H9 (cell line): Measurements from ENCODE around the gene SPINK1. TPM values are rescaled to one million over a fixed set of nuclear protein-coding genes. Genes with fewer than 3 reads are reported as not detected.
A peak's percentile ranks its signal among the peaks of the same experiment; 100 is the strongest.

Experiments used
- DNase-seq: peaks from one replicate; pipeline ENCODE4 v3.0.0-alpha.2; 2017
- H2AFZ ChIP-seq: one replicate; pipeline ENCODE4 v1.6.1; 2013; ENCODE audit warnings: mild to moderate bottlenecking, low read length, control low read depth, moderate library complexity
- H2AK5ac ChIP-seq: 2 replicates; pipeline ENCODE4 v1.6.1; 2013; ENCODE audit warnings: low read length, control low read depth, mixed read lengths; ENCODE audit not compliant: insufficient read length
- H2BK120ac ChIP-seq: one replicate; pipeline ENCODE4 v1.6.1; 2013; ENCODE audit warnings: low read depth, mild to moderate bottlenecking, low read length, control low read depth, inconsistent platforms; ENCODE audit not compliant: poor library complexity, severe bottlenecking
- H2BK12ac ChIP-seq: 2 replicates; pipeline ENCODE4 v1.6.1; 2013; ENCODE audit warnings: low read length, control low read depth, mixed read lengths, low read depth; ENCODE audit not compliant: insufficient read length
- H2BK15ac ChIP-seq: 2 replicates; pipeline ENCODE4 v1.6.1; 2013; ENCODE audit warnings: low read depth, low read length, control low read depth
- H2BK20ac ChIP-seq: one replicate; pipeline ENCODE4 v1.6.1; 2013; ENCODE audit warnings: low read depth, mild to moderate bottlenecking, low read length, control low read depth, inconsistent platforms; ENCODE audit not compliant: poor library complexity, severe bottlenecking
- H2BK5ac ChIP-seq: 2 replicates; pipeline ENCODE4 v1.6.1; 2013; ENCODE audit warnings: low read length, control low read depth, mixed read lengths; ENCODE audit not compliant: insufficient read length
- H3K14ac ChIP-seq: 2 replicates; pipeline ENCODE4 v1.6.1; 2013; ENCODE audit warnings: low read length, control low read depth; ENCODE audit not compliant: insufficient read depth
- H3K18ac ChIP-seq: 2 replicates; pipeline ENCODE4 v1.6.1; 2013; ENCODE audit warnings: low read depth, mild to moderate bottlenecking, mixed read lengths, low read length, control low read depth; ENCODE audit not compliant: insufficient read length
- H3K23ac ChIP-seq: 2 replicates; pipeline ENCODE4 v1.6.1; 2013; ENCODE audit warnings: low read length, control low read depth, mixed read lengths, low read depth; ENCODE audit not compliant: insufficient read length
- H3K23me2 ChIP-seq: 2 replicates; pipeline ENCODE4 v1.6.1; 2013; ENCODE audit warnings: low read depth, mild to moderate bottlenecking, mixed read lengths, low read length, control low read depth; ENCODE audit not compliant: insufficient read length, poor library complexity, severe bottlenecking
- H3K27ac ChIP-seq: 2 replicates; pipeline ENCODE4 v1.5.1; 2013; ENCODE audit warnings: low read length, control low read depth, mixed read lengths, low read depth; ENCODE audit not compliant: insufficient read length
- H3K27me3 ChIP-seq: 2 replicates; pipeline ENCODE4 v1.6.1; 2013; ENCODE audit warnings: low read length, control low read depth, inconsistent platforms; ENCODE audit not compliant: insufficient read depth
- H3K4ac ChIP-seq: 2 replicates; pipeline ENCODE4 v1.6.1; 2013; ENCODE audit warnings: low read depth, mild to moderate bottlenecking, control low read depth, inconsistent platforms, low read length, moderate library complexity
- H3K4me1 ChIP-seq: 2 replicates; pipeline ENCODE4 v1.6.1; 2013; ENCODE audit warnings: low read length, control low read depth, inconsistent platforms; ENCODE audit not compliant: insufficient read depth
- H3K4me2 ChIP-seq: 2 replicates; pipeline ENCODE4 v1.6.1; 2013; ENCODE audit warnings: low read length, control low read depth, mixed read lengths; ENCODE audit not compliant: insufficient read length, insufficient read depth
- H3K56ac ChIP-seq: 2 replicates; pipeline ENCODE4 v1.6.1; 2013; ENCODE audit warnings: low read depth, mild to moderate bottlenecking, mixed read lengths, low read length, control low read depth; ENCODE audit not compliant: insufficient read length
- H3K79me1 ChIP-seq: 2 replicates; pipeline ENCODE4 v1.6.1; 2013; ENCODE audit warnings: low read depth, mild to moderate bottlenecking, moderate library complexity, low read length, control low read depth, inconsistent platforms; ENCODE audit not compliant: insufficient read depth, poor library complexity, severe bottlenecking
- H3K79me2 ChIP-seq: 2 replicates; pipeline ENCODE4 v1.6.1; 2013; ENCODE audit warnings: low read length, control low read depth, inconsistent platforms; ENCODE audit not compliant: insufficient read depth
- H3K9ac ChIP-seq: 2 replicates; pipeline ENCODE4 v1.6.1; 2013; ENCODE audit warnings: low read length, control low read depth, mixed read lengths; ENCODE audit not compliant: insufficient read length; ENCODE audit errors: extremely low read depth
- H3K9me3 ChIP-seq: one replicate; pipeline ENCODE4 v1.6.1; 2013; ENCODE audit warnings: low read depth, low read length, inconsistent platforms; ENCODE audit not compliant: control insufficient read depth
- H3T11ph ChIP-seq: one replicate; pipeline ENCODE4 v1.6.1; 2013; ENCODE audit warnings: mild to moderate bottlenecking, low read length, control low read depth, inconsistent platforms
- H4K20me1 ChIP-seq: one replicate; pipeline ENCODE4 v1.6.1; 2013; ENCODE audit not compliant: control insufficient read depth, insufficient read length, insufficient read depth
- H4K5ac ChIP-seq: 2 replicates; pipeline ENCODE4 v1.6.1; 2013; ENCODE audit warnings: low read depth, mild to moderate bottlenecking, mixed read lengths, low read length, control low read depth; ENCODE audit not compliant: insufficient read length
- H4K8ac ChIP-seq: replicated peaks from 2 replicates; pipeline ENCODE4 v1.6.1; 2013; ENCODE audit warnings: low read length, control low read depth, mixed read lengths, low read depth; ENCODE audit not compliant: insufficient read length
- H4K91ac ChIP-seq: 2 replicates; pipeline ENCODE4 v1.6.1; 2013; ENCODE audit warnings: low read depth, mild to moderate bottlenecking, moderate library complexity, mixed read lengths, low read length, control low read depth; ENCODE audit not compliant: insufficient read length
- H3K27ac Mint-ChIP-seq, 3 experiments: 2 replicates in 2 of 3; 3 replicates in 1 of 3; pipeline ENCODE4 v1.8.0; 2020 to 2021; ENCODE audit warnings: mixed read lengths in 3 of 3, mild to moderate bottlenecking in 1 of 3, moderate library complexity in 1 of 3
- H3K27me3 Mint-ChIP-seq: 2 replicates; pipeline ENCODE4 v1.8.0; 2021; ENCODE audit warnings: low read depth, mild to moderate bottlenecking, moderate library complexity, mixed read lengths
- H3K36me3 Mint-ChIP-seq, 3 experiments: 2 replicates in 2 of 3; 3 replicates in 1 of 3; pipeline ENCODE4 v1.8.0; 2020 to 2021; ENCODE audit warnings: low read depth in 3 of 3, mixed read lengths in 3 of 3; ENCODE audit not compliant: insufficient read depth in 1 of 3
- H3K4me1 Mint-ChIP-seq, 2 experiments: 2 replicates each; pipeline ENCODE4 v1.8.0; 2020; ENCODE audit warnings: mixed read lengths in 2 of 2
- H3K4me3 Mint-ChIP-seq, 2 experiments: 2 replicates in 1 of 2; 3 replicates in 1 of 2; pipeline ENCODE4 v1.8.0; 2020 to 2021; ENCODE audit warnings: mild to moderate bottlenecking in 2 of 2, mixed read lengths in 2 of 2, moderate library complexity in 1 of 2
- H3K9me3 Mint-ChIP-seq, 2 experiments: 2 replicates in 1 of 2; 3 replicates in 1 of 2; pipeline ENCODE4 v1.8.0; 2020; ENCODE audit warnings: mild to moderate bottlenecking in 2 of 2, mixed read lengths in 2 of 2, moderate library complexity in 1 of 2
- CTCF ChIP-seq: fragments of 200-600 bp; sonication (generic); conservative IDR thresholded peaks from 3 replicates; pipeline ENCODE4 v1.8.0; 2021; ENCODE audit warnings: antibody characterized with exemption, mild to moderate bottlenecking
- WGBS: extraction: QIAGEN DNeasy Blood & Tissue Kit; methylation state at CpG from one replicate; pipeline ENCODE4 v1.1.7; 2013; ENCODE audit warnings: missing lambda C conversion rate, low lambda C conversion rate, mixed read lengths; ENCODE audit not compliant: insufficient read length; ENCODE audit errors: extremely low coverage; 5-methylcytosine and 5-hydroxymethylcytosine counted together
- total RNA-seq: library from RNA; stranded (reverse); gene quantifications from 2 replicates; pipeline ENCODE4 v1.2.1, GENCODE V29; 2021

Gene SPINK1
- total RNA-seq, 1 experiment from 2014 or later, result 3.1 TPM

GRCh38 chr5:147854894-147855773, 23.7 kb upstream of the SPINK1 start:
- no peak overlapping the region for H3K27ac ChIP-seq
- H3K79me1 ChIP-seq, result no peaks in the 10 kb centered on the region
- Mint-ChIP-seq H3K27me3 (peaks cover 4% of the 10 kb centered on the region), H3K4me1 (peaks cover 20 to 34% of the 10 kb centered on the region in 2 experiments), H3K27ac (peak overlapping the region in 1 of 3 experiments; percentile 49; a peak in 1 of 7 replicates), H3K4me3 (no peak overlapping the region), H3K36me3 (no peaks in the 10 kb centered on the region; a peak in 1 of 7 replicates), H3K9me3 (no peaks in the 10 kb centered on the region)
- no peak overlapping the region for H3K14ac ChIP-seq
- H2BK120ac ChIP-seq, result no peak overlapping the region
- TF ChIP-seq CTCF, result no peak
- no peaks in the 10 kb centered on the region for H3K23me2 ChIP-seq
- no peak overlapping the region for H2AFZ ChIP-seq
- DNase-seq, result no peak
- WGBS, result 100% methylated on average over 3 of the region's 11 CpGs
- no peak overlapping the region for H3K56ac ChIP-seq
- no peaks in the 10 kb centered on the region for H3K79me2 ChIP-seq
- H2BK5ac ChIP-seq, result no peak overlapping the region
- H3K4me2 ChIP-seq, result no peak overlapping the region
- no peak overlapping the region for H2BK12ac ChIP-seq
- no peak overlapping the region for H3K9ac ChIP-seq
- no peaks in the 10 kb centered on the region for H3K9me3 ChIP-seq
- H3K18ac ChIP-seq, result no peak overlapping the region
- no peak overlapping the region for H2BK20ac ChIP-seq
- H4K8ac ChIP-seq, result no peak overlapping the region
- H4K91ac ChIP-seq, result no peak overlapping the region
- no peak overlapping the region for H4K5ac ChIP-seq
- H3T11ph ChIP-seq, result no peak overlapping the region
- no peak overlapping the region for H3K23ac ChIP-seq
- H2AK5ac ChIP-seq, result no peak overlapping the region
- H3K4me1 ChIP-seq, result peaks cover 3% of the 10 kb centered on the region; the same call in 1 of the 2 replicates
- H4K20me1 ChIP-seq, result no peaks in the 10 kb centered on the region
- no peaks in the 10 kb centered on the region for H3K27me3 ChIP-seq
- no peak overlapping the region for H3K4ac ChIP-seq
- H2BK15ac ChIP-seq, result no peak overlapping the region
